Body of pancreas (tissue), 4 donors: ENCODE data around the gene PSMC3. TPM values are rescaled to one million over a fixed set of nuclear protein-coding genes. Genes with fewer than 3 reads are reported as not detected.

Experiments used
- ATAC-seq: fragments of 150-250 bp; one replicate; pipeline ENCODE4 v1.9.1; 2016
- DNase-seq, 4 donors: peaks; one replicate each; pipeline ENCODE4 v3.0.0-alpha.2; 2019
- H3K27ac ChIP-seq, 4 donors: fragments of 200-600 bp; sonication (generic); 1 replicate in 3 of 4; 2 replicates in 1 of 4; pipeline versions ENCODE4 v1.5.1 to v1.6.1; 2016 to 2019; ENCODE audit warnings: mild to moderate bottlenecking in 1 of 4, mixed read lengths in 1 of 4, moderate library complexity in 1 of 4
- H3K27me3 ChIP-seq, 2 donors: fragments of 200-600 bp; sonication (generic); one replicate each; pipeline ENCODE4 v1.6.0; 2016; ENCODE audit warnings: mild to moderate bottlenecking in 1 of 2
- H3K36me3 ChIP-seq, 2 donors: fragments of 200-600 bp; sonication (generic); replicated peaks in 1 of 2; 2 replicates each; pipeline ENCODE4 v1.5.1; 2016; ENCODE audit warnings: low read depth in 2 of 2; ENCODE audit not compliant: insufficient read depth in 1 of 2
- H3K4me1 ChIP-seq: fragments of 200-600 bp; sonication (generic); one replicate; pipeline ENCODE4 v1.6.0; 2016
- H3K4me3 ChIP-seq, 2 donors: fragments of 200-600 bp; sonication (generic); 1 replicate in 1 of 2; 2 replicates in 1 of 2; pipeline ENCODE4 v1.5.1; 2016 to 2019
- H3K9me3 ChIP-seq, 3 donors: fragments of 200-600 bp; sonication (generic); 1 replicate in 2 of 3; 2 replicates in 1 of 3; pipeline ENCODE4 v1.5.1; 2016
- CTCF ChIP-seq, 7 experiments: fragments of 450-650 bp in 4 of 7; fragments of 200-600 bp in 3 of 7; sonication (generic) in 3 of 7; IDR thresholded peaks; one replicate each; pipeline ENCODE4 v1.5.1; 2016 to 2019; ENCODE audit warnings: antibody characterized with exemption in 7 of 7
- POLR2A ChIP-seq, 3 donors: fragments of 450-650 bp; IDR thresholded peaks; one replicate each; pipeline ENCODE4 v1.6.1; 2016; ENCODE audit warnings: antibody characterized with exemption in 3 of 3, mild to moderate bottlenecking in 2 of 3
- WGBS, 2 donors: methylation state at CpG; one replicate each; pipeline ENCODE4 v1.1.5; 2017; 5-methylcytosine and 5-hydroxymethylcytosine counted together
- intact Hi-C: fragments of 100-400 bp; cut with DNase I; formaldehyde crosslinking; loops from one replicate; pipeline ENCODE4 v1.15.1; 2023
- total RNA-seq, 2 donors: library from RNA; depleted of rRNA; stranded (reverse); fragments of >200 nt; gene quantifications; one replicate each; pipeline ENCODE4 v1.1.0, GENCODE V29; 2016

PSMC3 gene
- total RNA-seq, 2 donors from 2014 or later = 43.8 to 62.8 TPM

DNA sequence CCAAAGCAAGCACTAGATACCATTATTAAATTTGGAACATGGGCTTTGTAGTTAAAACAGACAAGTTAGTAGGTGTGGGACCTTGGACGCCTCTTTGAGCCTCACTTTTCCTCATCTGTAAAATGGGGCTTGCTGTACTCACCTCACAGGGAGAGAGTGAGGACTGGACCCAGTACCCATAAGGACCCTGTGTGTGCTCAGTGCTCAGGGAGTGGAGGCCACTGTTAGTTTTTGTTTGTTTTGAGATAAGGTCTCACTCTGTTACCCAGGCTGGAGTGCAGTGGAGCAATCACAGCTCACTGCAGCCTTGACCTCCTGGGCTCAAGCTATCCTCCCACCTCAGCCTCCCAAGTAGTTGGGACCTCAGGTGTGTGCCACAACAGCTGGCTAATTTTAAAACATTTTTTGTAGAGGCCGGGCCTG is 13.8 kb upstream of the PSMC3 start:
- no peak for DNase-seq
- intact Hi-C loops = no loop called here
- TF ChIP-seq POLR2A (IDR thresholded peaks at IDR 0.05) (no peak), CTCF (IDR thresholded peaks at IDR 0.05) (no peak)

DNA sequence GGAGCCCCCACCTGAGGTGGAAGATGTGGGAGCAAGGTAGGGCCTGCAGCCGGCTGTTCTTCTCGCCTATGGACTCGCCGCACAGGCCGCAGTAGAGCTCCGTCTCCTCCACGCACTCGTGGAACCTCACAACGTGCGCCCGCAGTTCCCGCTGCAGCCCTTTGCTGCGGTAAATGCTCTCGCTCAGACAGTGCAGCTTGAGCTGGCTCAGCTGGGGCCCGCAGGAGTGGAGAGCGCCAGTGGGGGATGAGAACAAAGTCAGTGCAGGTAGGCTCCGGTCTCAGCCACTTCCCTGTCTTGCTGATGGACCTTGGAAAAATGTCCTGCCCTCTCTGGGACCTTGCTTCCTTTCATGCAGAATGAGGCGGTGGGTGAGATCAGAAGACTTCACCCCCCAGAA is 12.5 kb upstream of the PSMC3 start:
- WGBS, 2 donors = 95 to 100% methylated on average over 2 to 17 of the region's 18 CpGs
- Histone ChIP-seq H3K9me3 (no peaks in the 10 kb centered on the region), H3K4me1 (peaks cover 10% of the 10 kb centered on the region), H3K27ac (no peak overlapping the region), H3K36me3 (no peaks in the 10 kb centered on the region), H3K4me3 (no peak overlapping the region), H3K27me3 (no peaks in the 10 kb centered on the region)
- intact Hi-C loops = no loop called here
- ATAC-seq (no peak), DNase-seq (no peak)
- TF ChIP-seq CTCF (IDR thresholded peaks at IDR 0.05) (no peak), POLR2A (IDR thresholded peaks at IDR 0.05) (no peak)

More for the DNA sequence above, 13.8 kb upstream of the PSMC3 start:
- no peaks in the 10 kb centered on the region for H3K36me3 ChIP-seq
- no peaks in the 10 kb centered on the region for H3K27me3 ChIP-seq
- H3K4me1 ChIP-seq = peaks cover 10% of the 10 kb centered on the region
- no peak overlapping the region for H3K4me3 ChIP-seq
- 53 to 63% methylated on average over 2 of the region's 2 CpGs for WGBS, 2 donors
- H3K27ac ChIP-seq = no peak overlapping the region
- no peak for ATAC-seq
- H3K9me3 ChIP-seq = no peaks in the 10 kb centered on the region

- Histone ChIP-seq H3K36me3 (no peaks in the 10 kb centered on the region), H3K9me3 (no peaks in the 10 kb centered on the region), H3K27ac (peak overlapping the region in 3 of 4 donors; percentile 40 to 66 (median 62)), H3K27me3 (no peaks in the 10 kb centered on the region), H3K4me3 (no peak overlapping the region), H3K4me1 (peaks cover 10% of the 10 kb centered on the region)
- DNase-seq (peak; percentile 38 to 73 (median 68)), ATAC-seq (peak; percentile 65)
- 37 to 39% methylated on average over 14 to 15 of the region's 16 CpGs for WGBS, 2 donors
- intact Hi-C loops = no loop called here
- TF ChIP-seq POLR2A (IDR thresholded peaks at IDR 0.05) = no peak
- no peak for TF ChIP-seq CTCF (IDR thresholded peaks at IDR 0.05)
Observed at GRCh38 chr11:47437746-47438418, 11.6 kb upstream of the PSMC3 start.

- Histone ChIP-seq H3K27ac (peak overlapping the region in 3 of 4 donors; percentile 40 to 66 (median 62)), H3K4me3 (no peak overlapping the region), H3K4me1 (peaks cover 10% of the 10 kb centered on the region), H3K9me3 (no peaks in the 10 kb centered on the region), H3K36me3 (no peaks in the 10 kb centered on the region), H3K27me3 (no peaks in the 10 kb centered on the region)
- ATAC-seq (no peak), DNase-seq (no peak)
- WGBS, 2 donors = 74 to 85% methylated on average over 11 of the region's 11 CpGs
- intact Hi-C loops = no loop called here
- TF ChIP-seq CTCF (IDR thresholded peaks at IDR 0.05) (no peak), POLR2A (IDR thresholded peaks at IDR 0.05) (no peak)
Observed at GRCh38 chr11:47437218-47437745, 11.0 kb upstream of the PSMC3 start.

GRCh38 chr11:47436726-47437125 is 10.5 kb upstream of the PSMC3 start:
- H3K9me3 ChIP-seq = no peaks in the 10 kb centered on the region
- no peak overlapping the region for H3K4me3 ChIP-seq
- intact Hi-C loops = no loop called here
- no peak for TF ChIP-seq CTCF (IDR thresholded peaks at IDR 0.05)
- no peak for TF ChIP-seq POLR2A (IDR thresholded peaks at IDR 0.05)
- DNase-seq (no peak), ATAC-seq (no peak)
- no peaks in the 10 kb centered on the region for H3K36me3 ChIP-seq
- H3K27ac ChIP-seq = no peak overlapping the region
- WGBS, 2 donors = 90 to 100% methylated on average over 3 of the region's 3 CpGs
- H3K4me1 ChIP-seq = peaks cover 10% of the 10 kb centered on the region
- no peaks in the 10 kb centered on the region for H3K27me3 ChIP-seq
